ENCODE data around the gene NTN1. TPM values are rescaled to one million over a fixed set of nuclear protein-coding genes. Genes with fewer than 3 reads are reported as not detected.
"Not testable (repeated sequence)": the region's sequence is repeated elsewhere in the genome, so short reads cannot be mapped to it uniquely, and the experiment has no call there.

NTN1 gene
- total RNA-seq, 2 experiments from 2014 or later, result 0.09 TPM; not detected in 1

- H3K4me3 Mint-ChIP-seq, result no peak overlapping the region
- no peaks in the 10 kb centered on the region for H3K27me3 Mint-ChIP-seq
- peaks cover 14% of the 10 kb centered on the region for H3K4me1 Mint-ChIP-seq
- H3K9me3 Mint-ChIP-seq, result peaks cover 3% of the 10 kb centered on the region
- no peaks in the 10 kb centered on the region for H3K36me3 Mint-ChIP-seq
- ATAC-seq (ENCODE audit: low read depth) (no peak), DNase-seq (no peak)
- POLR2A ChIA-PET, result no interaction called here
- H3K27ac Mint-ChIP-seq, result peak overlapping the region; percentile 31
These were observed 228.1 kb downstream of the NTN1 start for GRCh38 chr17:9249245-9249953.

DNA sequence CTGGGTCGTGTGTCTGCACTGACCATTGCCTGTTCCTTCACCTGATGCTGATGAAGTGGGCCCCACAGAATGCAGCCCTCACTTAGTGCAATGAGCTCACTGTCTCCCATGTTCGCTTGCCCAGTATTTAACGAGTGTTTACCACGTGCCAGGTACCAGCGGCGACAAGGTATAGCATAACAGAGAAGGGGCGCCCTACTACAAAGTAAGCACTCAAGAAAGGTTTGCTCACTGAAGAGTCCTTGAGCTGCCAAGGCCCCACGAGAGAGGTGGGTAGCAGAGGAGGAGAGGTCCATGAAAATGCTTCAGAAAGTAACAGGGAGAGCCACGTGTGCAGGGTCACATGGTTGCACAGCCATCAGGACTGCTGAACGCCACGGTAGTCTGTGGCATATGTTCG lies 230.0 kb downstream of the NTN1 start:
- Mint-ChIP-seq H3K27me3 (no peaks in the 10 kb centered on the region), H3K36me3 (no peaks in the 10 kb centered on the region), H3K27ac (no peak overlapping the region), H3K4me3 (no peak overlapping the region), H3K4me1 (peaks cover 14% of the 10 kb centered on the region), H3K9me3 (peaks cover 3% of the 10 kb centered on the region)
- DNase-seq (no peak), ATAC-seq (ENCODE audit: low read depth) (no peak)
- POLR2A ChIA-PET, result no interaction called here

DNA sequence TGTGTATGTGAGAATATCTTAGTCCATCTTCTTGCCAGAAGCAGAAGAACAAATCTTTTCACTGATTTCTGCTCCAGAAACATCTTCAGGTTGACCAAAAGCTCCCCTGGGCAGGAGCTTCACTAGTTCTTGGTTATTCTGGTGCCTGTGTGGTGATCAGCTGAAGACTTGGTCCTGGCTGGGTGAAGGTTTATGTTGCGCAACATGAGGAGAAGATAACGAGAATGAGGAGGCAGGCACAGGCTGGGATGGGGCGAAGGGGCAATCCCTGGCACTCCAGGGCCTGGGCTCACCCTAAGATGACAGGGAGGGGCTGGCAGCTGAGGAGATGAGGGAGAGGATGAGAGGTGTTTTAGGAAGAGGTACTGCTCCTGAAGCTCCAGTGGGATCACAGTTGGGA lies 232.0 kb downstream of the NTN1 start:
- Mint-ChIP-seq H3K4me1 (peaks cover 15% of the 10 kb centered on the region), H3K9me3 (peaks cover 3% of the 10 kb centered on the region), H3K36me3 (no peaks in the 10 kb centered on the region), H3K27me3 (no peaks in the 10 kb centered on the region), H3K27ac (no peak overlapping the region), H3K4me3 (no peak overlapping the region)
- DNase-seq, result no peak
- ATAC-seq (ENCODE audit: low read depth), result no peak
- POLR2A ChIA-PET, result no interaction called here

- no peak for DNase-seq
- no peak overlapping the region for H3K4me3 Mint-ChIP-seq
- ATAC-seq (ENCODE audit: low read depth), result no peak
- H3K36me3 Mint-ChIP-seq, result no peaks in the 10 kb centered on the region
- POLR2A ChIA-PET, result no interaction called here
- no peak overlapping the region for H3K27ac Mint-ChIP-seq
- peaks cover 20% of the 10 kb centered on the region for H3K4me1 Mint-ChIP-seq
- no peaks in the 10 kb centered on the region for H3K27me3 Mint-ChIP-seq
- H3K9me3 Mint-ChIP-seq, result peaks cover 3% of the 10 kb centered on the region
These were observed 233.5 kb downstream of the NTN1 start for GRCh38 chr17:9254841-9255240.

DNA sequence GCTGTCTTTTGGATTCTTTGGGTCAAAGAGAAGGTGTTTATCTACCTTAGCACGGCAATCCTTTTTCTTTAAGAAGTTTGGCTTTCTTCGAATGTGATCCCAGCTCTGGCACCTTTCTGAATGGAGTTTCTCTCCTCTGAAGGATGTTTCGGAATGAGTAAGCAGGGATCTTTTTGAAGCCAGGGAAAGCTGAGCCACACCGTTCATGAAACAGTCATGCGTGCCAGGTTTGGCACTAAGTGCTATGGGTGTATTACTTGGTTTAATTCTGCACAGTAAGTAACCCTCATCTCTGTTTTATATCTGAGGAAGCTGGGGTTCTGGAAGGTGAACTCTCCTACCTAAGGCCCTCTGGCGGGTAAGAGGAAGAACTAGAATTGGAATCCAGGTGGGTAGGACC lies 234.5 kb downstream of the NTN1 start:
- Mint-ChIP-seq H3K4me1 (peaks cover 20% of the 10 kb centered on the region), H3K27me3 (no peaks in the 10 kb centered on the region), H3K4me3 (no peak overlapping the region), H3K27ac (no peak overlapping the region), H3K9me3 (peaks cover 3% of the 10 kb centered on the region), H3K36me3 (no peaks in the 10 kb centered on the region)
- ATAC-seq (ENCODE audit: low read depth) (no peak), DNase-seq (no peak)
- POLR2A ChIA-PET, result no interaction called here

- POLR2A ChIA-PET, result no interaction called here
- Mint-ChIP-seq H3K27me3 (no peaks in the 10 kb centered on the region), H3K4me3 (no peak overlapping the region), H3K4me1 (peaks cover 17% of the 10 kb centered on the region), H3K9me3 (peaks cover 3% of the 10 kb centered on the region), H3K36me3 (no peaks in the 10 kb centered on the region), H3K27ac (no peak overlapping the region)
- DNase-seq (no peak), ATAC-seq (ENCODE audit: low read depth) (no peak)
These were observed 235.0 kb downstream of the NTN1 start for GRCh38 chr17:9256361-9256750.

GRCh38 chr17:9256751-9257629 lies 235.7 kb downstream of the NTN1 start:
- POLR2A ChIA-PET, result no interaction called here

GRCh38 chr17:9257630-9257965 lies 236.3 kb downstream of the NTN1 start:
- H3K27ac Mint-ChIP-seq; H3K27me3 Mint-ChIP-seq; DNase-seq; H3K36me3 Mint-ChIP-seq; POLR2A ChIA-PET; H3K4me3 Mint-ChIP-seq; ATAC-seq (ENCODE audit: low read depth); H3K9me3 Mint-ChIP-seq: not testable (repeated sequence)
- H3K4me1 Mint-ChIP-seq, result peaks cover 16% of the 10 kb centered on the region

More at GRCh38 chr17:9256751-9257629, 235.7 kb downstream of the NTN1 start:
- H3K27ac Mint-ChIP-seq, result no peak overlapping the region
- no peaks in the 10 kb centered on the region for H3K36me3 Mint-ChIP-seq
- no peaks in the 10 kb centered on the region for H3K27me3 Mint-ChIP-seq
- DNase-seq (no peak), ATAC-seq (ENCODE audit: low read depth) (no peak)
- H3K9me3 Mint-ChIP-seq, result peaks cover 3% of the 10 kb centered on the region
- peaks cover 17% of the 10 kb centered on the region for H3K4me1 Mint-ChIP-seq
- no peak overlapping the region for H3K4me3 Mint-ChIP-seq

DNA sequence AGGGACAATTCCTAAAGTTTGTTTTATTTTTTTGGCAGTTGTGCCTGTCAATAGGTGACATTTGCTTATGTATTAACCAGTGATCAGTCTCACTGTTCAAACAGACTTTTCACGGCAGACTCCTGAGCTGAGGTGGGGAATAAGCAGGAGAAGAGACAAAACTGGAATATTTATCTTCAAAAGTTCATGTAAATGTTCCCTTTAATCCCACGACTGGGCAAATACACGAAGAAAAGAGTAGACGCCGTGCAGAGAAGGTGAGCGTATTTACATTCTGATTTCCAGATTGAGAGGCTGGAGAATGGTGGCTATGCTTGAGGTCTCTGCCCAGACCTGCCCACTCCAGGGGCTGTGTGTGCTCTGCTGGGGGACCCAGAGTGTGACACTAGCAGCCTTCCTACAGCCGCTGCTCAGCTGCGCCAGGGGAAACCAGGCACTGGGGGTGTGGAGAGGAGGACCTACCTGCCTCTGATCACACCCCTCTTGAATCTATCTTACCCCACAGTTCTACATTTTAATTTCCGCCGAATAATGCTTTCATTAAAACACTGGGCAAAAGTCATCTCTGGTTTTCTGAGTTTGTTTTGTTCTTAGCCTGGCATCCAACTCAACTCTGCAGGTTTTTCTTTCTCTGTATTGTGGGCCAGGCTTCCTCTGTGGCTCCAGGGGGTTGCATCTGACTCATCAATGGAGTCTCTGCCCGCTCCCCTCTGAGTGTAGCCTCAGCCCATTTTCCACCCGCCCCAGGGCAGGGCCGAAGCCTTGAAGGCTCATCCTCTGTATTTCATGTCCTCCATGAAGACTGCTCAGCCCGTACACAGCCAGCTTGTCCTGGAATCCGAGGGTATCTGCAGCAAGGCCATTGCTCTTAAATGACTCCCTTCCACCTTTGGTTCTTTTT lies 237.1 kb downstream of the NTN1 start:
- no peak for ATAC-seq (ENCODE audit: low read depth)
- Mint-ChIP-seq H3K4me1 (peaks cover 8% of the 10 kb centered on the region), H3K27me3 (no peaks in the 10 kb centered on the region), H3K27ac (no peak overlapping the region), H3K9me3 (peaks cover 2% of the 10 kb centered on the region), H3K36me3 (no peaks in the 10 kb centered on the region), H3K4me3 (no peak overlapping the region)
- POLR2A ChIA-PET, result no interaction called here
- DNase-seq, result no peak

GRCh38 chr17:9259419-9259818 lies 238.1 kb downstream of the NTN1 start:
- no peak for ATAC-seq (ENCODE audit: low read depth)
- Mint-ChIP-seq H3K36me3 (no peaks in the 10 kb centered on the region), H3K4me1 (peaks cover 6% of the 10 kb centered on the region), H3K27me3 (no peaks in the 10 kb centered on the region), H3K27ac (no peak overlapping the region), H3K9me3 (no peaks in the 10 kb centered on the region), H3K4me3 (no peak overlapping the region)
- DNase-seq, result no peak
- POLR2A ChIA-PET, result no interaction called here

DNA sequence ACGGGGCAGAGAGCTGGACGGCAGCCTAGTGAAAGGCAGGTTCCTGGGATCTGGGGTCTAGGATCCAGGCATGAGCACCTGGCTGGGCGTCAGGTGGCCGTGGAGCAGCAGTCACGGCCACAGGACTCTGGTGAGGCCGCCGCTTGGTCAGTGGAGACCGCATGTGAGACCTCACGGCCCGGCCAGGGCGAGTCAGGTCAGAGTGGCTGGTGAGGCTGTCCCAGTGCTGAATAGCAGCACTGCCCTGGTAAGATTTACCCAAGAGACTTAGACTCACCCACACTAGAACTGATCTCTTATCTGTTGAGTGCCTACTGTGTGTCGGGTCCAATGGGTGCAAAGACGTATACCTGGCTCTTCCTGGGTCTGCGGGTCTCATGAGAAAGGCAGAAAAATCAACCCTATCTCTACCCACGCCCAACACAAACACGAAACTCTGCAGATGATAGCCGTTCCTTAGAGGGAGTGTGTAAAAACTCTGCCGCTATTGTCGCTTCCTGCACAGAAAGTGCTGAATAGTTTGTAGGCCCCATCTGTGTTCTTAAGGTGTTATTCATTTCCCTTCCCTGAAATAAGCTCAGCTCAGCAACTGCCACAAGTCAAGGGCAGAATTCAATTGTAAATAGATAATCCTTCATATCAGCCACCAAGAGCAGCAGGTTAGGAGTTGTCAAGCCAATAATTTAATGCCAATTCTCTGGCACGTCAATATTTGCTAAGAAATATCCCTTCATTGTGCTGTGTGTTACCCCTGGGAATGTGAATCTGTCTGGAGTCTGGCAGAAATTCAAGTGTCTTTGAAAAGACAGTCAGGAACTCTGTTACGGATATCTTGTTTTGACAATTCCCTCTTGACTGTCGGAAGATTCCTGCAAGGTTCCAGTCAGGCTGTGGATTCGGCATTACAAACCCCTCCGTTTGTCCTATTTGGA lies 240.0 kb downstream of the NTN1 start:
- ATAC-seq (ENCODE audit: low read depth), result no peak
- POLR2A ChIA-PET, result no interaction called here
- H3K27ac Mint-ChIP-seq, result no peak overlapping the region

GRCh38 chr17:9266031-9266680 lies 244.8 kb downstream of the NTN1 start:
- H3K27ac Mint-ChIP-seq, result no peak overlapping the region
- POLR2A ChIA-PET, result no interaction called here

More for the DNA sequence above, 240.0 kb downstream of the NTN1 start:
- DNase-seq, result no peak
- Mint-ChIP-seq H3K9me3 (no peaks in the 10 kb centered on the region), H3K4me1 (peaks cover 6% of the 10 kb centered on the region), H3K36me3 (no peaks in the 10 kb centered on the region), H3K4me3 (no peak overlapping the region), H3K27me3 (no peaks in the 10 kb centered on the region)

More at GRCh38 chr17:9266031-9266680, 244.8 kb downstream of the NTN1 start:
- no peaks in the 10 kb centered on the region for H3K4me1 Mint-ChIP-seq
- no peaks in the 10 kb centered on the region for H3K9me3 Mint-ChIP-seq
- ATAC-seq (ENCODE audit: low read depth), result no peak
- no peaks in the 10 kb centered on the region for H3K27me3 Mint-ChIP-seq
- no peak overlapping the region for H3K4me3 Mint-ChIP-seq
- no peak for DNase-seq
- H3K36me3 Mint-ChIP-seq, result no peaks in the 10 kb centered on the region
